PC-9 (cell line): ENCODE results near the gene GFM1. TPM values are rescaled to one million over a fixed set of nuclear protein-coding genes. Genes with fewer than 3 reads are reported as not detected.
A peak's percentile ranks its signal among the peaks of the same experiment; 100 is the strongest.

Experiments used
- BruUV-seq: library from RNA; stranded (reverse); fragments of 400-500 nt; replicated peaks from 2 replicates; lab custom pipeline; 2021; lab: Mats Ljungman, UMichigan
- CTCF ChIA-PET: fragments of 300-600 bp; sonication (Branson Sonifier 250); formaldehyde crosslinking; loops from one replicate; lab custom pipeline; 2022; ENCODE audit warnings: antibody characterized with exemption; lab: Charles Lee
- POLR2A ChIA-PET: fragments of 300-600 bp; sonication (Branson Sonifier 250); formaldehyde crosslinking; loops from one replicate; lab custom pipeline; 2022; ENCODE audit warnings: antibody characterized with exemption; ENCODE audit not compliant: unreplicated experiment; lab: Charles Lee
- DNase-seq, 2 experiments: peaks; one replicate each; pipeline versions ENCODE4 v3.0.0 to v3.0.0-alpha.2; 2015 to 2022; ENCODE audit warnings: mixed read lengths in 1 of 2
- H2AFZ ChIP-seq: fragments of 200-600 bp; sonication (generic); 2 replicates; pipeline ENCODE4 v1.8.1; 2017; ENCODE audit warnings: antibody characterized with exemption
- H3F3A ChIP-seq: fragments of 200-600 bp; sonication (generic); 2 replicates; pipeline ENCODE4 v1.8.1; 2017; ENCODE audit warnings: antibody characterized with exemption, mild to moderate bottlenecking, low read depth; ENCODE audit not compliant: insufficient read depth
- H3K27ac ChIP-seq: fragments of 200-600 bp; sonication (generic); 2 replicates; pipeline ENCODE4 v1.6.1; 2016; ENCODE audit warnings: mixed run types
- H3K27me3 ChIP-seq: fragments of 200-600 bp; sonication (generic); 2 replicates; pipeline ENCODE4 v1.6.1; 2016; ENCODE audit warnings: low read depth, mixed run types; ENCODE audit not compliant: insufficient read depth
- H3K36me3 ChIP-seq: fragments of 200-600 bp; sonication (generic); 2 replicates; pipeline ENCODE4 v1.6.1; 2016; ENCODE audit warnings: low read depth, mixed run types
- H3K4me1 ChIP-seq: fragments of 200-600 bp; sonication (generic); replicated peaks from 2 replicates; pipeline ENCODE4 v1.6.1; 2016; ENCODE audit warnings: mixed run types; ENCODE audit not compliant: insufficient read depth
- H3K4me2 ChIP-seq: fragments of 200-600 bp; sonication (generic); 2 replicates; pipeline ENCODE4 v1.6.1; 2017; ENCODE audit warnings: mixed run types
- H3K4me3 ChIP-seq: fragments of 200-600 bp; sonication (generic); 2 replicates; pipeline ENCODE4 v1.6.1; 2016; ENCODE audit warnings: mixed run types
- H3K79me2 ChIP-seq: fragments of 200-600 bp; sonication (generic); 2 replicates; pipeline ENCODE4 v1.6.1; 2017; ENCODE audit warnings: low read depth, mixed run types
- H3K9me2 ChIP-seq: fragments of 200-600 bp; sonication (generic); 2 replicates; pipeline ENCODE4 v1.8.1; 2017; ENCODE audit warnings: mild to moderate bottlenecking; ENCODE audit not compliant: insufficient read depth
- H3K9me3 ChIP-seq: fragments of 200-600 bp; sonication (generic); 2 replicates; pipeline ENCODE4 v1.8.1; 2016; ENCODE audit warnings: low read depth; ENCODE audit not compliant: insufficient read depth
- H4K20me1 ChIP-seq: fragments of 200-600 bp; sonication (generic); 2 replicates; pipeline ENCODE4 v1.8.1; 2017; ENCODE audit not compliant: insufficient read depth
- CTCF ChIP-seq: fragments of 200-600 bp; sonication (generic); conservative IDR thresholded peaks from 2 replicates; pipeline ENCODE4 v1.6.1; 2017; ENCODE audit warnings: mixed run types, antibody characterized with exemption, mild to moderate bottlenecking, moderate library complexity
- EZH2 ChIP-seq: fragments of 200-600 bp; sonication (generic); IDR thresholded peaks from 2 replicates; pipeline ENCODE4 v1.8.0; 2017; ENCODE audit warnings: antibody characterized with exemption, low read depth
- intact Hi-C: fragments of 100-400 bp; cut with micrococcal nuclease; formaldehyde crosslinking; loops from one replicate; pipeline ENCODE4 v1.10.0; 2022; ENCODE audit not compliant: unreplicated experiment
- total RNA-seq: library from RNA; stranded (reverse); gene quantifications from 2 replicates; pipeline ENCODE4 v1.2.3, GENCODE V29; 2021

GFM1 gene
- total RNA-seq, 1 experiment from 2014 or later, result 43.0 TPM

- Histone ChIP-seq H3K9me2 (no peaks in the 10 kb centered on the region), H3K4me2 (peak within 1 kb of the TSS; percentile 81), H3K4me1 (peaks cover 42% of the 10 kb centered on the region), H3K27me3 (no peaks in the 10 kb centered on the region), H3F3A (peaks cover 22% of the 10 kb centered on the region), H3K9me3 (no peaks in the 10 kb centered on the region), H3K36me3 (0 out of 2 replicates have a peak, but pooled peaks cover 9% of the 10 kb centered on the region), H4K20me1 (no peaks in the 10 kb centered on the region), H3K4me3 (peak within 1 kb of the TSS; percentile 58), H3K27ac (peak within 1 kb of the TSS; percentile 65), H3K79me2 (peaks cover 43% of the 10 kb centered on the region), H2AFZ (peak within 1 kb of the TSS; percentile 80)
- BruUV-seq, result no TSS peak
- peak; percentile 56 to 59 for DNase-seq
- ChIA-PET POLR2A (no interaction called here), CTCF (interaction anchor here (0.5 kb wide), 1 partner anchor 24 kb away, joined by 7 read pairs; no protein-coding TSS in a partner anchor)
- TF ChIP-seq EZH2 (no peak), CTCF (no peak)
- intact Hi-C loops, result no loop called here
These were observed 87.9 kb downstream of the GFM1 start, which contains the start of gene RARRES1 for GRCh38 chr3:158731938-158732855. Gene RARRES1, minus strand, starts transcription at chr3:158732457. Its CDS starts 42 bp downstream, at chr3:158732415.

- peaks cover 19% of the 10 kb centered on the region for H3F3A ChIP-seq
- no peaks in the 10 kb centered on the region for H4K20me1 ChIP-seq
- peak overlapping the region; percentile 65 for H3K27ac ChIP-seq
- no TSS peak for BruUV-seq
- 0 out of 2 replicates have a peak, but pooled peaks cover 8% of the 10 kb centered on the region for H3K36me3 ChIP-seq
- ChIA-PET POLR2A (no interaction called here), CTCF (no interaction called here)
- peak overlapping the region; percentile 80 for H2AFZ ChIP-seq
- H3K9me3 ChIP-seq, result no peaks in the 10 kb centered on the region
- no peaks in the 10 kb centered on the region for H3K27me3 ChIP-seq
- TF ChIP-seq EZH2 (no peak), CTCF (no peak)
- peak overlapping the region; percentile 58 for H3K4me3 ChIP-seq
- no peaks in the 10 kb centered on the region for H3K9me2 ChIP-seq
- intact Hi-C loops, result no loop called here
- H3K4me2 ChIP-seq, result peak overlapping the region; percentile 81
- H3K79me2 ChIP-seq, result peaks cover 39% of the 10 kb centered on the region
- peak in 1 of 2 experiments; percentile 6 for DNase-seq
- H3K4me1 ChIP-seq, result peaks cover 36% of the 10 kb centered on the region
These were observed 88.5 kb downstream of the GFM1 start for GRCh38 chr3:158732856-158733200.

- H3K9me2 ChIP-seq, result no peaks in the 10 kb centered on the region
- H3F3A ChIP-seq, result peaks cover 12% of the 10 kb centered on the region
- no peaks in the 10 kb centered on the region for H3K27me3 ChIP-seq
- peaks cover 30% of the 10 kb centered on the region for H3K79me2 ChIP-seq
- POLR2A ChIA-PET, result no interaction called here
- DNase-seq, result peak in 1 of 2 experiments; percentile 28
- H3K27ac ChIP-seq, result no peak overlapping the region; the same call in 1 of the 2 replicates
- H2AFZ ChIP-seq, result no peak overlapping the region
- peak overlapping the region; percentile 81 for H3K4me2 ChIP-seq
- BruUV-seq, result no TSS peak
- H3K4me3 ChIP-seq, result no peak overlapping the region
- TF ChIP-seq EZH2, result no peak
- no peak for TF ChIP-seq CTCF
- intact Hi-C loops, result no loop called here
- peaks cover 28% of the 10 kb centered on the region for H3K4me1 ChIP-seq
- H3K9me3 ChIP-seq, result no peaks in the 10 kb centered on the region
- CTCF ChIA-PET, result no interaction called here
- no peaks in the 10 kb centered on the region for H4K20me1 ChIP-seq
- H3K36me3 ChIP-seq, result 0 out of 2 replicates have a peak, but pooled peaks cover 8% of the 10 kb centered on the region
These were observed 89.3 kb downstream of the GFM1 start for GRCh38 chr3:158733656-158734055.
